PC-3 (cell line): ENCODE data around the gene IGFBP3. TPM values are rescaled to one million over a fixed set of nuclear protein-coding genes. Genes with fewer than 3 reads are reported as not detected.

Source experiments
- ATAC-seq: fragments of 200-7000 bp; cut with Tn5 transposase; 2 replicates; pipeline ENCODE4 v1.9.1; 2020; ENCODE audit warnings: mild to moderate bottlenecking, moderate library complexity
- BruUV-seq: library from RNA; stranded (reverse); fragments of 400-500 nt; replicated peaks from 2 replicates; lab custom pipeline; 2021; lab: Mats Ljungman, UMichigan
- CTCF ChIA-PET: fragments of 300-600 bp; sonication (Branson Sonifier 250); formaldehyde crosslinking; loops from one replicate; lab custom pipeline; 2022; ENCODE audit warnings: antibody characterized with exemption; lab: Charles Lee
- POLR2A ChIA-PET: fragments of 300-600 bp; sonication (Branson Sonifier 250); formaldehyde crosslinking; loops from one replicate; lab custom pipeline; 2022; ENCODE audit warnings: antibody characterized with exemption; ENCODE audit not compliant: unreplicated experiment; lab: Charles Lee
- DNase-seq: peaks from one replicate; pipeline ENCODE4 v3.0.0-alpha.2; 2015
- H2AFZ ChIP-seq: fragments of 300-600 bp; sonication (generic); 2 replicates; pipeline ENCODE4 v1.6.0; 2016; ENCODE audit warnings: antibody characterized with exemption, low read length
- H3F3A ChIP-seq: fragments of 300-600 bp; sonication (generic); one replicate; pipeline ENCODE4 v1.6.0; 2017; ENCODE audit warnings: antibody characterized with exemption, low read length, control low read depth, mild to moderate bottlenecking; ENCODE audit not compliant: unreplicated experiment
- H3K27ac ChIP-seq: fragments of 300-600 bp; sonication (generic); 2 replicates; pipeline ENCODE4 v1.5.1; 2016; ENCODE audit warnings: mild to moderate bottlenecking, low read length
- H3K27me3 ChIP-seq: fragments of 300-600 bp; sonication (generic); 2 replicates; pipeline ENCODE4 v1.6.1; 2016; ENCODE audit warnings: low read length, mixed read lengths
- H3K36me3 ChIP-seq: fragments of 300-600 bp; sonication (generic); 2 replicates; pipeline ENCODE4 v1.6.1; 2016; ENCODE audit warnings: low read depth, mixed run types, low read length, mixed read lengths
- H3K4me1 ChIP-seq: fragments of 300-600 bp; sonication (generic); 2 replicates; pipeline ENCODE4 v1.5.1; 2016; ENCODE audit warnings: low read length; ENCODE audit not compliant: insufficient read depth
- H3K4me2 ChIP-seq: fragments of 300-600 bp; sonication (generic); 2 replicates; pipeline ENCODE4 v1.6.0; 2016; ENCODE audit warnings: low read length
- H3K4me3 ChIP-seq: fragments of 300-600 bp; sonication (generic); 2 replicates; pipeline ENCODE4 v1.5.1; 2016; ENCODE audit warnings: mild to moderate bottlenecking, low read length, mixed read lengths
- H3K79me2 ChIP-seq: fragments of 300-600 bp; sonication (generic); 2 replicates; pipeline ENCODE4 v1.6.1; 2017; ENCODE audit warnings: low read length, mixed read lengths
- H3K9ac ChIP-seq: fragments of 300-600 bp; sonication (generic); 2 replicates; pipeline ENCODE4 v1.6.0; 2016; ENCODE audit warnings: mild to moderate bottlenecking, low read length
- H3K9me2 ChIP-seq: fragments of 300-600 bp; sonication (generic); replicated peaks from 2 replicates; pipeline ENCODE4 v1.6.1; 2016; ENCODE audit warnings: mixed run types, low read length, mixed read lengths
- H3K9me3 ChIP-seq: fragments of 300-600 bp; sonication (generic); 2 replicates; pipeline ENCODE4 v1.6.1; 2016; ENCODE audit warnings: low read length, mixed read lengths
- H4K20me1 ChIP-seq: fragments of 300-600 bp; sonication (generic); 2 replicates; pipeline ENCODE4 v1.6.1; 2016; ENCODE audit warnings: low read length, mixed read lengths
- CTCF ChIP-seq: fragments of 300-600 bp; sonication (generic); conservative IDR thresholded peaks from 2 replicates; pipeline ENCODE4 v1.5.1; 2017; ENCODE audit warnings: antibody characterized with exemption, low read depth, mild to moderate bottlenecking, low read length
- EZH2 ChIP-seq: fragments of 300-600 bp; sonication (generic); IDR thresholded peaks from one replicate; pipeline ENCODE4 v1.6.1; 2017; ENCODE audit warnings: antibody characterized with exemption, mild to moderate bottlenecking, low read length; ENCODE audit not compliant: unreplicated experiment
- EZH2phosphoT487 ChIP-seq: fragments of 300-600 bp; sonication (generic); IDR thresholded peaks from 2 replicates; pipeline ENCODE4 v1.6.1; 2018; ENCODE audit warnings: mild to moderate bottlenecking, antibody characterized with exemption, low read length, borderline replicate concordance
- intact Hi-C: fragments of 100-400 bp; cut with micrococcal nuclease; formaldehyde crosslinking; loops from 2 replicates; pipeline ENCODE4 v1.9.0; 2023
- total RNA-seq: library from RNA; depleted of rRNA; stranded (reverse); fragments of >200 nt; gene quantifications from 2 replicates; pipeline ENCODE4 v1.2.3, GENCODE V29; 2014

IGFBP3 gene
- total RNA-seq, 1 experiment from 2014 or later: 120 TPM

GRCh38 chr7:45910855-45911254 lies 10.2 kb downstream of the IGFBP3 start:
- Histone ChIP-seq H2AFZ (no peak overlapping the region), H3K9ac (no peak overlapping the region), H3K36me3 (peaks cover 7% of the 10 kb centered on the region; the same call in 1 of the 2 replicates), H3F3A (no peaks in the 10 kb centered on the region), H3K4me3 (no peak overlapping the region), H3K4me2 (no peak overlapping the region), H3K27me3 (no peaks in the 10 kb centered on the region), H3K79me2 (no peaks in the 10 kb centered on the region), H4K20me1 (no peaks in the 10 kb centered on the region), H3K27ac (no peak overlapping the region), H3K9me2 (no peaks in the 10 kb centered on the region), H3K9me3 (no peaks in the 10 kb centered on the region), H3K4me1 (no peaks in the 10 kb centered on the region)
- ChIA-PET CTCF (interaction anchor here (0.5 kb wide), 1 partner anchor 100 kb away, joined by 8 read pairs; no protein-coding TSS in a partner anchor), POLR2A (no interaction called here)
- no peak for DNase-seq
- no peak for TF ChIP-seq EZH2
- TF ChIP-seq EZH2phosphoT487: no peak
- TF ChIP-seq CTCF: no peak
- no TSS peak for BruUV-seq
- ATAC-seq: no peak
- intact Hi-C loops: no loop called here

- CTCF ChIA-PET: no interaction called here
- no peak for DNase-seq
- no peak for TF ChIP-seq EZH2phosphoT487
- no peak for TF ChIP-seq EZH2
- TF ChIP-seq CTCF: no peak
These were observed 11.5 kb downstream of the IGFBP3 start for GRCh38 chr7:45909561-45909960.

GRCh38 chr7:45902820-45903219 lies 18.3 kb downstream of the IGFBP3 start:
- DNase-seq: no peak
- ChIA-PET CTCF (no interaction called here), POLR2A (no interaction called here)
- H3K27me3 ChIP-seq: no peaks in the 10 kb centered on the region
- TF ChIP-seq EZH2 (no peak), CTCF (no peak), EZH2phosphoT487 (no peak)
- no peaks in the 10 kb centered on the region for H3K9me3 ChIP-seq
- no TSS peak for BruUV-seq
- H2AFZ ChIP-seq: no peak overlapping the region
- H3K9me2 ChIP-seq: no peaks in the 10 kb centered on the region
- H3K79me2 ChIP-seq: no peaks in the 10 kb centered on the region
- H3K4me1 ChIP-seq: no peaks in the 10 kb centered on the region
- no peak overlapping the region for H3K27ac ChIP-seq
- ATAC-seq: peak; percentile 38; the same call in 1 of the 2 replicates
- intact Hi-C loops: no loop called here
- H3K4me3 ChIP-seq: no peak overlapping the region
- no peak overlapping the region for H3K4me2 ChIP-seq
- no peaks in the 10 kb centered on the region for H4K20me1 ChIP-seq
- H3K36me3 ChIP-seq: no peaks in the 10 kb centered on the region
- H3F3A ChIP-seq: no peaks in the 10 kb centered on the region
- H3K9ac ChIP-seq: no peak overlapping the region

More at GRCh38 chr7:45909561-45909960, 11.5 kb downstream of the IGFBP3 start:
- no peak overlapping the region for H3K4me3 ChIP-seq
- no peaks in the 10 kb centered on the region for H3K9me2 ChIP-seq
- no peak overlapping the region for H2AFZ ChIP-seq
- no peak overlapping the region for H3K9ac ChIP-seq
- H3K27me3 ChIP-seq: no peaks in the 10 kb centered on the region
- POLR2A ChIA-PET: no interaction called here
- no peaks in the 10 kb centered on the region for H3K79me2 ChIP-seq
- no peaks in the 10 kb centered on the region for H3F3A ChIP-seq
- no peaks in the 10 kb centered on the region for H3K4me1 ChIP-seq
- H3K27ac ChIP-seq: no peak overlapping the region
- no TSS peak for BruUV-seq
- no peaks in the 10 kb centered on the region for H4K20me1 ChIP-seq
- no peak for ATAC-seq
- no peak overlapping the region for H3K4me2 ChIP-seq
- H3K36me3 ChIP-seq: peaks cover 7% of the 10 kb centered on the region; the same call in 1 of the 2 replicates
- intact Hi-C loops: no loop called here
- H3K9me3 ChIP-seq: no peaks in the 10 kb centered on the region
